CD1c-positive myeloid dendritic cell (primary cell): Measurements from ENCODE around the gene TBC1D9.
"Not testable (repeated sequence)": the region's sequence is repeated elsewhere in the genome, so short reads cannot be mapped to it uniquely, and the experiment has no call there.

ENCODE experiments used
- DNase-seq: peaks from one replicate; pipeline ENCODE4 v3.0.0-alpha.2; 2016; ENCODE audit errors: extremely low spot score

TBC1D9 gene

GRCh38 chr4:140756319-140757231 lies at the start of gene TBC1D9:
Gene TBC1D9 (minus strand): TSS chr4:140756385. CDS start chr4:140756045, 340 bp downstream.
- peak; percentile 90 for DNase-seq

GRCh38 chr4:140805293-140805692 lies 49.1 kb upstream of the TBC1D9 start:
- DNase-seq = no peak

- DNase-seq = no peak
Measured at GRCh38 chr4:140802591-140802990, 46.4 kb upstream of the TBC1D9 start.

- DNase-seq = peak; percentile 79
Measured at GRCh38 chr4:140800666-140801065, 44.5 kb upstream of the TBC1D9 start.

- DNase-seq = peak; percentile 33
Measured at GRCh38 chr4:140799686-140800225, 43.6 kb upstream of the TBC1D9 start.

GRCh38 chr4:140793291-140793690 lies 37.1 kb upstream of the TBC1D9 start:
- DNase-seq = no peak

- peak; percentile 94 for DNase-seq
Measured at GRCh38 chr4:140790765-140791164, 34.6 kb upstream of the TBC1D9 start.

- DNase-seq = peak; percentile 52
Measured at GRCh38 chr4:140790171-140790570, 34.0 kb upstream of the TBC1D9 start.

- DNase-seq = peak; percentile 90
Measured at GRCh38 chr4:140789759-140790158, 33.6 kb upstream of the TBC1D9 start.

GRCh38 chr4:140782787-140783186 lies 26.6 kb upstream of the TBC1D9 start:
- not testable (repeated sequence) for DNase-seq

- DNase-seq = no peak
Measured at GRCh38 chr4:140781596-140781995, 25.4 kb upstream of the TBC1D9 start.

- no peak for DNase-seq
Measured at GRCh38 chr4:140777894-140778293, 21.7 kb upstream of the TBC1D9 start.

GRCh38 chr4:140777386-140777785 lies 21.2 kb upstream of the TBC1D9 start:
- DNase-seq = no peak

GRCh38 chr4:140776556-140776955 lies 20.4 kb upstream of the TBC1D9 start:
- DNase-seq = no peak

- no peak for DNase-seq
Measured at GRCh38 chr4:140774956-140775355, 18.8 kb upstream of the TBC1D9 start.

- DNase-seq = no peak
Measured at GRCh38 chr4:140774510-140774909, 18.3 kb upstream of the TBC1D9 start.

GRCh38 chr4:140769209-140769608 lies 13.0 kb upstream of the TBC1D9 start:
- DNase-seq = no peak

GRCh38 chr4:140764785-140765392 lies 8.7 kb upstream of the TBC1D9 start:
- no peak for DNase-seq

- no peak for DNase-seq
Measured at GRCh38 chr4:140762202-140762601, 6.0 kb upstream of the TBC1D9 start.

GRCh38 chr4:140757232-140757630 lies 1.0 kb upstream of the TBC1D9 start:
- DNase-seq = no peak

- no peak for DNase-seq
Measured at GRCh38 chr4:140755774-140756318, 339 bp downstream of the TBC1D9 start.
